ENCODE measurements around the gene PITPNM3.
"Not testable (repeated sequence)": the region's sequence is repeated elsewhere in the genome, so short reads cannot be mapped to it uniquely, and the experiment has no call there.

Gene PITPNM3

DNA sequence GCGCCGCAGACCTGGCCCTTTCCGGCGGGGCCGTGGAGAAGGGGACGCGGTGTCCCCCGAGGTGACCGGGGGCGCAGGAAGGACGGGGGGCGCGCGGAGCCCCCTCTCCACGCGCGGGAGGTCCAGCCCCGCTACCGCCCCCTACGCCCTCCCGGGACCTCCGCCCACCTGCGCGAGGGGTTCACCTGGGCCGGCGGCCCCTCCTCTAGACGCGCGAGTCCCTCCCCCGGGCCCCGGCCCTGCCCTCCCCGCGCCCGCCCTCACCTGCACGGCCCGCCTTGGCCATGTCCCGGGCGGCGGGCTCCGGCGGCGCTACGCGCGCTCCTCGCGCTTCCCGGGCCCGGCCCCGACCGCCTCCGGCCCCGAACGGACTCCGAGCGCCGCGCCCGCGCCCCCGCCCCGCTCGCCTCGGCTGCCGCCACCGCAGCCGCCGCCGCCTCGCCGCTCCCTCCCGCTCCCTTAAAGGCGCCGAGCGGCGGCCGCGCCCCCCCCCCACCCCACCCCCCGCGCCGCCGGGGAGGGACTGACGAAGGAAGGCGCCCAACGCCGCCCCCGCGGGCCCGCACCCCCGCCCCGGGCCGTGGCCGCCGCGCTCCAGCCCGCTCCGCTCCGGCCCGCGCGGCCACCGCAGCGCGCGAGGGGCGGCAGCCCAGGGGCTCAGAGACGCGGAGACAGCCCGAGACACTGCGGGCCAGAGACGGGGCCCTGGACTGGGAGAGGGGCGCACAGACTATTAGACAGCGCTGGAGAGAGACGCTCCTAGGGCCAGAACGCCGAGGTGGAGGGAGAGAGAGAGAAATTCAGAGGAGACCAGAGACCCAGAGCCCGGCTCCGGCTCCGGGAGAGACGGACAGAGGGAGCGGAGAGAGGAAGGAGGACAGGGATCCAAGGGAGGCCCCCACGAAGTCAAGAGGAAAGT is at the start of gene PITPNM3:
TSS of gene PITPNM3 (minus strand) at position 435 of the 919 bp plus-strand sequence. CDS start at position 286, 149 bp downstream.
- DNase-seq, result no peak

DNA sequence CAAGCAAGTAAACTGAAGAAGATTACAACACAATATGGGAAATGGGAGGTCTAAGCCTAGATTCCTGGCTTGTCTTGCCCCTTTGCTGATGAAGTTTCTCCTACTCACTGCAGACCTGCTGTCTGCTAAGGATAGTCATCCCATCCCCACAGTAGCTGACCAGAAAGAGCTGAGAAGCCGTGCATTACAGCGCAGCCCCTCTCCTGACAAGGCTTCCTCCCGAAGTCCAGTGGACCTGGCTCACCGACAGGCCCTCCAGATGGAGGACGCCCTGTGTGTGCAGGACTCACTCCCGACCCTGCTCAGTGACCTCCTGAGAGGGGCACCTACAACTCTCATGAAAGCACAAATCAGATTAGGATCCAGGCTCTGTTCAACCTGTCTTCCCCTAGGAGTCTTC is 48.8 kb upstream of the PITPNM3 start:
- no peak for DNase-seq

DNA sequence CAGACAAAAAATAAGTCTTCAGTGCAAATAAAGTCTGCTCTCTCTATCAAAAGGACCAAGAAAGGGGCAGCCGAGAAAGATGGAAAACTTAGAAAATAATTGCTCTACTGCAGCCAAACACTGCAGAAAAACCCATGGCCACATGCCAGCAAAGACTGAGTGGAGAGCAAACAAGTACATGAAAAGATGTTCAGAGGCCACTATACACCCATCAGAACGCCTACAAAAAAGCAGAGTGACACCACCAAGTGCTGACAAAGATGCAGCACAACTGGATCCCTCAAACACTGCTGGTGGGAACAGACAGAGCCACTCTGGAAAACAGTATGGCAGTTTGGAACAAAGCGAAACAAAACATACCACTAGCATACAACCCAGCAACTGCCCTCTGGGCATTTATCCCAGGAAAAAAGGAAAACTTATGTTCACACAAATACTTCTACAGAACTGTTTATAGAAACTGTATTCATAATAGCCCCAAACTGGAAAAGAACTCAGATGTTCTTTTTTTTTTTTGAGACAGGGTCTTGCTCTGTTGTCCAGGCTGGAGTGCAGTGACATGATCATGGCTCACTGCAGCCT is 47.5 kb upstream of the PITPNM3 start:
- DNase-seq, result no peak

DNA sequence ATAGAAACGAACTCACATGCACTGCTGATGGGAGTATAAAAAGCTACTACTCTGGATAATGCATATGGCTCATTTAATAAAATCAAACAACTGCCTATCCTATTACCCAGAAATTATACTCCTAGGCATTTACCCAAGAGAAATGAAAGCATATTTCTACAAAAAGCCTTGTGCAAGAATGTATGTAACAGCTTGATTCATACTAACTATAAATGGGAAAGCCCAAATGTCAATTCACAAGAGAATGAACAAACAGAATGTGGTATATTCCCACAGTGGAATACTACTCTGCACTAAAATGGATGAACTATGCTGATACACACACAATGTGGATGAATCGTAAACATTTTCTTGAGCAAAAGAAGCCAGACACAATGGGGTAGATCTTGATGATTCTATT is 45.8 kb upstream of the PITPNM3 start:
- DNase-seq, result no peak

DNA sequence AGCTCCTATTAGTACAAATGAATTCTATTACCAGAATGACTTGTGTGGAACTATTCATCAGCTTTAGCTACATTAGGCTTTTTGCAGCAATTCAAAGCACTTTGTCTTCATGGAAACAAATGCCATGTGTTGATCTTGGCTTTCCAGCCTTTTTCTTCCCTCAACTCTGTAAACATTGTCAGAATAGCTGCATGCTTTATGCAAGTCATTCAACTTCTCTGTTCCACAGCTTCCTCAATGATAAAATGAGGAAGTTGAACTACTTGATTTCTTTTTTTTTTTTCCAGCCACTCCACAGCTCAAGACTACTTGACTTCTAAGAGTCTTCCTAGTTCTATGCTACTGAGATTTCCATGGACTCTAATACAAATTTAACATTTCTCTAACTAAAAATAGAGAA is 43.0 kb upstream of the PITPNM3 start:
- DNase-seq, result no peak

DNA sequence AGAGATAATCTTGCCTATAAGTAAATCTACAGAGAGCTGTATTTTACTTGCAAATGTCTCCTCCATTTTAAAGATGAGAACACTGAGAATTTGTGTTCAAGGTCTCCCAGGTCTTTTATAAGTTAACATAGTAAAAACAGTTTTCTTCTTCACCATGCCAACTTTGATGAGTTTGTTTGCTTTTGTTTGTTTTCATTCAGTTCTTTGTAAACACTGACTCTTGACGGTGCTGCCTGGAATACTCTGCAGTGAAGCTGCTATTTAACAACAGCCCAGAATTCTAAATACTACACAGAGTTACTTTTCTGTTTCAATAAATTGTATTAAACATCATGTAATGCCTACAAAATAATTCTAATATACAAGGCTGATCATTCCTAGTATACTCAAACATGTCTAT is 41.4 kb upstream of the PITPNM3 start:
- DNase-seq, result no peak

DNA sequence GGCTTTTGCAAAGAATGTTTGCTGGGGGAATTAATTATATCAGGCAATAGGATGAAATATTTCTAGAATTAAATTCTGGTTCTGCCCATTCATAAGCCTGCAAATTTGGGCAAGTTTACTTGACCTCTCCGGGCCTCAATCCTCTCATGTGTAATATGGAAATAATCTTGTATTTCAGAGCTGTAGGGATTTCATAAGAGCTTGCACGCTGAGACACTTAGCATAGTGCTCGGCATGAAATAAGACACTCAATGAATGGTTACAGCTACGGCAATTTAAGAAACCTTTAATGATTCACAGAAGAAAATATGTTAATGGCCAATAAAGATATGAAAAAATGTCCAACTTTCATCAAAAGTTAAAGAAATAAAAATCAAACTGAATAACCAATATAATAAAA is 40.6 kb upstream of the PITPNM3 start:
- DNase-seq, result no peak

DNA sequence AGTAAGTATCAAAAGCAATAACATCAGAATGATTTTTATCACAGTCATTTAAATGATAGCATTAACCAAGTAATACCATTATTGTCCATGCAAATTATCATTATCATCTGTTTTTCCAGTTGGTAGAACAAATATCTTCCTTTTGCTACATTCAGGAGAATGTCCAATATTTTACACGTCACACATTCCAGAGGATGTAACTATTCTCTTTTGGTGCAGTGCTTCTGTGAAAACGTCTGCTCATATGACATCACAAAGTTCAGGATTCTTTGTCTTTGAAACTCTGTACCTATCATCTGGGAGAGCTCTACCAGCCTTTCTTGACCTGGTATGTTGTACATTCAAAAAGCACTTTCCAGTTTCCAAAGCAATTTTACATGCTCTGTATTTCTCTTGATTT is 40.2 kb upstream of the PITPNM3 start:
- DNase-seq, result no peak

DNA sequence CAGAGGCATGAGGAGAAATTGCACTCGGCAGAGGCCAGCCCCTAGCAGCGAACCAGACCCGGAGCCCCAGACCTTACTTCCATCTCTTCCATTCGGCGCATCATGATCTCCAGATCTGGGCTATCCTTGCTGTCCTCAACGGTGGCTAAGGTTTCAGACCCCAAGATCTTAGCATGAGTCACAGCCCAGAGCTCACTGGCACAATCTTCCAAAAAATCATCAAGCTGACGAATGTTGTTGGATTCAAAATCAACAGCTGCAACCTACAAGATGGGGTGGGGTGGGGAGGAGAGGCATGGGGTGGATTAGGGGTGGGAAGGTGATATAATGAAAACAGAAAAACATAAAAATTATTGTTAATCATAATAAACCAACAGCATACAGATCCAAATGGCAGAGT is 39.7 kb upstream of the PITPNM3 start:
- no peak for DNase-seq

DNA sequence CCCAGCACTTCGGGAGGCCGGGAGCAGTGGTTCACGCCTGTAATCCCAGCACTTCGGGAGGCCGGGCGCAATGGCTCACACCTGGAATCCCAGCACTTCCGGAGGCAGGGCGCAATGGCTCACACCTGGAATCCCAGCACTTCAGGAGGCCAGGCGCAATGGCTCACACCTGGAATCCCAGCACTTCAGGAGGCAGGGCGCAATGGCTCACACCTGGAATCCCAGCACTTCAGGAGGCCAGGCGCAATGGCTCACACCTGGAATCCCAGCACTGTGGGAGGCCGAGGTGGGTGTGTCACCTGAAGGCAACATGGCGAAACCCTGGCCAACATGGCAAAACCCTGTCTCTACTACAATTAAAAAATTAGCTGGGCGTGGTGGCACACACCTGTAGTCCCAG is 37.0 kb upstream of the PITPNM3 start:
- DNase-seq, result not testable (repeated sequence)

DNA sequence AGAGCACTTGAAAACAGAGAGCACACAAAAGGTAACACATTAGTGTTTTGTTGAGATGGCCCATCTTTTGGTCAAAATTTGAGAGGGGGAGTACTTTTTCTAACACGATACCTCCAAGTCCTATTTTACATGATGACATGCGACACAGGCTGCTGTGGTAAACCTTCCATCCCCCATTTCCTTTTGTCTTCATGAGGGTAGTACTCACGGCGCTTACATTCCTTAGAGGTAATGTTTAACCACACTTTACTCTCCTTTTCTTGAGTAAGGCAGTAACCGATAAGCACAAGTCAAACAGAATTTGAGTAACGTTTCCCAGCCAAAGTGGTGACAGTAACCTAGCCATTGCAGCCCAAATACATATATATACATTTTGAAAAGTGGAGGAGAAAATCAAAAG is 35.8 kb upstream of the PITPNM3 start:
- DNase-seq, result no peak

DNA sequence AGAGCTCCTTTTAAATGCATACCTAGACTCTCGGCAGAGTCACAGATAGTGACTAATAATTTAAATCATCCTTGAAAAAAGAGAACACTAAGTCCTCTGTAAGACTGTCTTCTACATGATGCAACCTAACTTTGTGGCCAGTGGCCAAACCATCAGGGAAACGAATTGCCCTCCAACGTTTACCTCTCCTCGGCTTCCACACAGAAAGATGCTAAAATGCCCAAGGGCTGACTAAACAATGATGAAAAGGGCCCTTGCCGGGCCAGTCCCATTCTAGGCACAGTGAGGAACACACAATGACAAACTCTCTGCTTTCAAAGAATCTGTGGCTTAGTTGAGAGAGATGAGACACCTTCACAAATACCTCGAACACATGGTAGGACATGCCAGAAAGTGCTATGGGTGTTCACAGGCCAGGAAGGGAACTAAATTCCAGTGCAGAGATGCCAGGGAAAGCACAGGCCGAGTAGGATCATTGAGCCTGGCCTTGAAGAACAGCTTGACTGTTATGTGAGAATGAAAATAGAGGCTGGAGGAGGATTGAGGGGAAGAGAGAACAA is 35.3 kb upstream of the PITPNM3 start:
- no peak for DNase-seq

DNA sequence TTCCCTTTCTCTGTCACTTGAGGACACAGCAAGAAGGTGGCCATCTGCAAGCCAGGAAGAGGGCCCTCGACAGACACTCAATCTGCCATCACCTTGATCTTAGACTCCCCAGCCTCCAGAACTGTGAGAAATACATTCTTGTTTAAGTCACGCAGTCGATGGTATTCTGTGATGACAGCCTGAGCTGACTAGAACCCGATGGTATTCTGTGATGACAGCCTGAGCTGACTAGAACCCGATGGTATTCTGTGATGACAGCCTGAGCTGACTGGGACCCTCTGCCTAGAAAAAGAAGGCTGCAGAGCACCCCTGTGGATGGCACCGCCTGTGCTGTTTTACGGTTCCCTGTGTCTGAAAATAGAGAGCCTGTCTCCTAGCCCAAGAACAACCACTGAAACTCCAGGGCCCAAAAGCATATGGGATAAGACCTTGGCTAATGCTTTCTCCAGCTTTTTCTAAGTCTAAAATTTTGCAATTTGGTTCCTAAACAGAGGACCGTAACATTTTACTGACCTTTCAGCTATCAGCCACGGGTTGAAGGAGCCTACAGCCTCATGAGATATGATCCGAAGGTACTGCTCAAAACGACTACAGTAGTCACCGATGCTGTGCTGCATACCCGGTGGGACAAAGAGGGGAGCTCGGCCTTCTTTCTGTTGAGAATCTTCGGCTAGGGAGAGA is 33.1 kb upstream of the PITPNM3 start:
- DNase-seq, result no peak

DNA sequence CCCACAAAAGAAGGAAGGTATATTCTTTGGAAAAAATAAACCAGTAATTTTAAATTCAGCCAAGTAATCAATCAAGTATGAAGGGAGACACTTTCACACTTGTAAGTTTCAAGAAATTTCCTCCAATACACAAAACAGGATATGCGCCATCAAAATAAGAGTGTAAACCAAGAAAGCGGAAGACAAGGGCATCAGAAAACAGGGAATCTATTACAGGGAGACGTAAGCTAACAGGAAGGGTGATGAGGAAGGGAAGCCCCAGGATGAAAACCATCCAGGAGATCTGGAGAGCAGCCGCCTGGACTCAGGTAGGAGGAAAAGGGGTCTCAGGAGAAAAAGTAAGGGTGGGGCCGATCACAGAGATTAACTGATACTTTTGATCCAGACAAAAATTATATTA is 31.8 kb upstream of the PITPNM3 start:
- no peak for DNase-seq

DNA sequence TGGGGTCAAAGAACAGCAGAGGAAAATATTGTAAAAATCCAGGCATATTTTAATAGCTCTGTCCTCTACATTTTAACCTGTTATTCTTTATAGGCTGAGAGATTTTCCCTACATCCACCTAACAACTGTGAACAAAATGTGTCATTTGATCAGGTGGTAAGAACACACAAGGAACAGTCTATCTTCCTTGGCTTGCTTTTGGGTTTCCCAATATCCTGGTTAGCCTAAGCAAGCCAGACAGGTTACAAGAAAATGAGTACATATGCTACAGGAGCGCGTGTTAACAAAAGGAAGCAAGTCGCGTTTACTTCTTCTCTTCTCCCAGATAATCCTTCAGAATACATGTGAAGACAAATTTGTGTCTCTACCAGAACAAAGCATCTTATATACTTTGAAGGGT is 31.0 kb upstream of the PITPNM3 start:
- no peak for DNase-seq

DNA sequence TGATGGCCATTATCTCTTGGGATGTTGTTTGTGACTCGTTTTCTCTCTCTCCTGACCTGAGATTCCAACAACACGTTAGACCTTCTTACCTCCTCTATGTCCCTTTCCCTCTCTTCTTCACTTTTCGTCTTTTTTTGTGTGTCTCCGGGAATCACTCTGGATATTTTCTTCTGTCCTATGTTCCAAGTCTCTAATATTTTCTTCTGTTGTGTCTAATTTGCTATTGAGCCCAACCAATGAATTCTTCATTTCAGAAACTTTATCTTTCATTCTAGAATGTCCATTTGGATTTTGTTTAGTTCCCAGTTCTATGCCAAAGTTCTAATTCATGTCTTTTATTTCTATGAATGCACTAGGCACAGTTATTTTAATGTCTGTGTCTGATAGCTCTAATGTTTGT is 27.1 kb upstream of the PITPNM3 start:
- DNase-seq, result no peak

DNA sequence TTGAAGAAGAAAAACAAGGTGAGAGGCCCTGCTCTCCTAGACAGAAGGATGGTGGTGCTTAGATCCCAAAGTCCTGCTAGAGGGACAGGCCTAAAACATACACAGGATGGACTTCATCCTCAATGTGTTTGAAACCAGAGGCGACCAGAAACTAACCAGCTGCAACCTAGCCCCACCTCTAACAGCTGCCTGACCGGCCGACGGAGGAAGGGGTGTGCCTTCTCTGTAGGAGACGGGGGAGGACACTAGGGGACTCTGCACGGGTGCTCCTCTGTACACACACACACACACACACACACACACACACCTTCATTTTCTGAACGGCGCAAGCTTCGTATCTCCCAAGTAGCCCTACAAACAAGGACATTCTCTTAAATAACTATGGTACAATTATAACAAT is 24.3 kb upstream of the PITPNM3 start:
- DNase-seq, result no peak

DNA sequence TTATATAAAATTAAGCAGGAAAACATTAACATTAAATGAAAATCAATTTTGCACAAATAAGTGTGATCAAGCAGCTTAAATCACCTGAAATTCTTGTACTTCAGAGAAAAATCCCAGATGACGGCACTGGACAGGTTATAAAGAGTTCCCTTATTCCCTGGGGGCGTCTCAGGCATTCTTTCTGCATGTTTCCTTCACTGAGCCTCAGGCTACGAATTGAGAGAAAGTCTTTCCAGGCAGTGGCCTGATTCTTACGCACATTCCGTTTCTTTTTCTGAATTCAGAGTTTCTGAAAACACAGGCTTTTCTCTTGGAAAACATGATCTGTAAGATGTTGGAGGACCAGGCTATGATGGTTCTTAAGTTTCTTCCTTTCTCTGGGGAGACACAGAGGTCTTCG is 22.1 kb upstream of the PITPNM3 start:
- no peak for DNase-seq

DNA sequence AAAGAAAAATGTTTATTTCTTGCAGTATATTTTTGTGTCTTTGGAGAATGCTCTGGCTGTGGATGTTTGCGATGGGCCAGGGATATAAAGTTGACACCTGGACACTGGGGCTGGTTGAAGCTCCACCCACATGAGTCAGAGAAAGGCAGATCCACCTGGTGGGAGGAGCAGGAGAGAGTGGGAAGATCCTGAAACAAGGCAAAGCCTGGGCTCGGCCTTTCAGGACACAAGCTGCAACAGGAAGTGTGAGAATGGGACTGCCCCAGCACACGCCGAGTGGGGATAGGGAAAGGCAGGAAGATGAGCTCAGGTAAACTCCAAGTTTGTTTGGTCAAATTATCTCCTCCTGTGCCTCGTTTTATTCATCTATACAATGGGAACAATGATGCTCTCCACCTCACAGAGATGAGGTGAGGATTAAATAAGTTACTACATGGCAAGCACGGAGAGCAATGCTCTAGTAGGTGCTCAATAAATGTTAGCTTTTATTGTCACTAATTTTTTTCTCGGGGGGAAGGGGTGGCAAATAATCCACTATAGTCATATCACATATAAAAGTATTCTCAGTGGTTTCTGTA is 21.4 kb upstream of the PITPNM3 start:
- DNase-seq, result no peak

DNA sequence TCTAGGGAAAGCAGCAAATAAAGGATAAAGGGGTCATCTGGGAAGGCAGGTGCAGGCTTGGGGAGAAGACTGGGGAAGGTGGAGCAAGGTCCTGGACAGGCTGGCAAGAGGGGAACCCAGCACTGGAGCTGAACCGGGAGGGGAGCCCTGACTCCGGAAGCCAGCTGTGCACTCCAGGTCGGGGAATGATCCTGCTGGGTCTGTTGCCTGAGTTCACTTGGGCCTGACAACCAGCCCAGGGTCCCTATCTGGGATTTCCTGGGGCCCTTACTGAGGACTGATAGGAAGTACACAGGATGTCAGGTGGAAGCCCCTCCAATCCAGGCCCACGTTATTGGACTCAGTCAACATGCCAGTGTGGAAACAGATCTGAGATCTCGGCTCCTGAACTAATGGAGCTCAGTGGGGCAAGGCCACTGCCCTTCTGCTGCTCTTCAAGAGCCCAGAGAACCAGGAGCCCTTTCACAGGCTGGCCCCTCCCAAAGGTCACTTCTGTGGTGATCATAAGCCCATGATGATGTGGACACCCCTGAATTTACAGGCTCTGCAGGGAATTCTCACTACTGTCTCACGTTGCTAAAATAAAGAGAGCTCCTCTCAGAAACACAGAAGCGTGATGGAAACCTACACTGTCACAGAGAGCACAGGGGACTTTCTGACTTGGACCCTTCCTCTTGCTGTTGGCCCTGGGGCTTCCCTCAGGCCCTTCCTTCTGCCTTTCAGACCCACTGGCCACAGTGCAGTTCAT is 19.9 kb upstream of the PITPNM3 start:
- DNase-seq, result no peak

DNA sequence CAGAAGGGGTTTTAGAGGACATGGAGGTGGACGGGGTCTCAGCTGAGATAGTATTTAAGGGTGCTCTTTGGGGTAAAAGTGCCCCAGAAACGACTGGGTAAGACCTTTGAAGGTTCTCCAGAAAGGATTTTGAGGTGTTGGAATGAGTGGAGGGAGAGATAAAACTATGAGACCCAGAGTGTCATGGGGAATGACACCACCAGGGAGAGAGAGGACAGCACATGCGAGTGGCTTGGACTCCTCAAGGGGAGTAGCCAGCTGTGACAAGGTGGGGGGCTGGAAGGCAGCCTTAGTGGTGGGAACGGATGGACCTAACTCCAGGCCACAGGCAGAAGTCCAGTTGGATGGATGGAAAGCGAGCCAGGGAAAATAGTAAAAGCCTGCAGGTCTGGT is 19.2 kb upstream of the PITPNM3 start:
- no peak for DNase-seq
